Sciatic nerve (tissue), 2 donors: ENCODE measurements around the gene AGBL4. TPM values are rescaled to one million over a fixed set of nuclear protein-coding genes. Genes with fewer than 3 reads are reported as not detected.

Experiments
- ATAC-seq: fragments of 200-7000 bp; cut with Tn5 transposase; one replicate; pipeline ENCODE4 v1.9.1; 2020; ENCODE audit warnings: mild to moderate bottlenecking, moderate library complexity
- DNase-seq: peaks from one replicate; pipeline ENCODE4 v3.0.0-alpha.2; 2020; ENCODE audit warnings: low spot score
- intact Hi-C: fragments of 100-400 bp; cut with DNase I; formaldehyde crosslinking; loops from one replicate; pipeline ENCODE4 v1.14.2; 2022
- total RNA-seq: library from RNA; stranded (reverse); fragmentation: NEBNext Ultra II Directional; extraction: Animal tissue kit (Norgen Biotek cat#: 25700); gene quantifications from one replicate; pipeline ENCODE4 v1.2.1, GENCODE V29; 2021
- donor health status: DM: no; HTN: no; CAD: no.
- donor health status: DM: no; HTN: no; CAD: no.

AGBL4 gene
- total RNA-seq, 1 donor from 2014 or later, result 1.3 TPM

- intact Hi-C loops, result no loop called here
- no peak for ATAC-seq
- DNase-seq, result no peak
Observed at GRCh38 chr1:48999321-48999720, 1024.4 kb downstream of the AGBL4 start.

GRCh38 chr1:48996311-48996710 is 1027.4 kb downstream of the AGBL4 start:
- ATAC-seq, result no peak
- intact Hi-C loops, result no loop called here
- no peak for DNase-seq

- intact Hi-C loops, result no loop called here
- ATAC-seq (no peak), DNase-seq (no peak)
Observed at GRCh38 chr1:48988633-48989197, 1035.0 kb downstream of the AGBL4 start.

GRCh38 chr1:48979940-48980339 is 1043.8 kb downstream of the AGBL4 start:
- DNase-seq (no peak), ATAC-seq (no peak)
- intact Hi-C loops, result no loop called here

GRCh38 chr1:48978413-48978812 is 1045.3 kb downstream of the AGBL4 start:
- DNase-seq, result no peak
- intact Hi-C loops, result no loop called here
- ATAC-seq, result no peak

- ATAC-seq (no peak), DNase-seq (no peak)
- intact Hi-C loops, result no loop called here
Observed at GRCh38 chr1:48977273-48977672, 1046.5 kb downstream of the AGBL4 start.

GRCh38 chr1:48969971-48970370 is 1053.8 kb downstream of the AGBL4 start:
- intact Hi-C loops, result no loop called here
- no peak for ATAC-seq
- DNase-seq, result no peak

- intact Hi-C loops, result no loop called here
- DNase-seq (no peak), ATAC-seq (no peak)
Observed at GRCh38 chr1:48967318-48967717, 1056.4 kb downstream of the AGBL4 start.

- intact Hi-C loops, result no loop called here
- DNase-seq (no peak), ATAC-seq (no peak)
Observed at GRCh38 chr1:48966583-48966982, 1057.2 kb downstream of the AGBL4 start.

- DNase-seq (no peak), ATAC-seq (no peak)
- intact Hi-C loops, result no loop called here
Observed at GRCh38 chr1:48960320-48960719, 1063.4 kb downstream of the AGBL4 start.

- DNase-seq (no peak), ATAC-seq (no peak)
- intact Hi-C loops, result no loop called here
Observed at GRCh38 chr1:48955774-48956173, 1068.0 kb downstream of the AGBL4 start.

GRCh38 chr1:48953617-48954016 is 1070.1 kb downstream of the AGBL4 start:
- DNase-seq, result no peak
- intact Hi-C loops, result no loop called here
- no peak for ATAC-seq

GRCh38 chr1:48948562-48948961 is 1075.2 kb downstream of the AGBL4 start:
- ATAC-seq (no peak), DNase-seq (no peak)
- intact Hi-C loops, result no loop called here

GRCh38 chr1:48947761-48948537 is 1075.8 kb downstream of the AGBL4 start:
- DNase-seq (no peak), ATAC-seq (no peak)
- intact Hi-C loops, result no loop called here

- ATAC-seq, result no peak
- DNase-seq, result no peak
- intact Hi-C loops, result no loop called here
Observed at GRCh38 chr1:48946070-48946469, 1077.7 kb downstream of the AGBL4 start.

- DNase-seq (no peak), ATAC-seq (no peak)
- intact Hi-C loops, result loop anchor here (5.0 kb wide), 1 partner anchor 1123 kb away; no protein-coding TSS in a partner anchor
Observed at GRCh38 chr1:48944811-48945210, 1078.9 kb downstream of the AGBL4 start.

GRCh38 chr1:48943826-48944225 is 1079.9 kb downstream of the AGBL4 start:
- no peak for DNase-seq
- intact Hi-C loops, result loop anchor here (5.0 kb wide), 1 partner anchor 1122 kb away; no protein-coding TSS in a partner anchor
- no peak for ATAC-seq

GRCh38 chr1:48943393-48943792 is 1080.4 kb downstream of the AGBL4 start:
- intact Hi-C loops, result loop anchor here (5.0 kb wide), 1 partner anchor 1121 kb away; no protein-coding TSS in a partner anchor
- no peak for DNase-seq
- no peak for ATAC-seq

- intact Hi-C loops, result loop anchor here (5.0 kb wide), 1 partner anchor 1119 kb away; no protein-coding TSS in a partner anchor
- ATAC-seq (no peak), DNase-seq (no peak)
Observed at GRCh38 chr1:48940962-48941732, 1082.6 kb downstream of the AGBL4 start.

- ATAC-seq (no peak), DNase-seq (no peak)
- intact Hi-C loops, result loop anchor here (5.0 kb wide), 1 partner anchor 1118 kb away; no protein-coding TSS in a partner anchor
Observed at GRCh38 chr1:48940354-48940753, 1083.4 kb downstream of the AGBL4 start.
